Choroid plexus epithelial cell (primary cell): ENCODE data around the gene EBF4.
A peak's percentile ranks its signal among the peaks of the same experiment; 100 is the strongest.

Experiments used
- DNase-seq: peaks from one replicate; pipeline ENCODE4 v3.0.0-alpha.2; 2010; ENCODE audit warnings: low read depth
- H3K4me3 ChIP-seq: 2 replicates; pipeline ENCODE4 v1.5.1; 2011; ENCODE audit warnings: low read depth, mild to moderate bottlenecking, control low read depth, low read length, moderate library complexity
- CTCF ChIP-seq: conservative IDR thresholded peaks from 2 replicates; pipeline ENCODE4 v1.5.1; 2011; ENCODE audit warnings: low read depth, mild to moderate bottlenecking, control low read depth, inconsistent platforms, low read length, moderate library complexity

Gene EBF4

GRCh38 chr20:2654384-2654822 lies 38.2 kb upstream of the EBF4 start:
- H3K4me3 ChIP-seq = peak overlapping the region; percentile 98
- DNase-seq = no peak
- no peak for TF ChIP-seq CTCF

- no peak overlapping the region for H3K4me3 ChIP-seq
- TF ChIP-seq CTCF = no peak
- DNase-seq = no peak
Observed at GRCh38 chr20:2654831-2655230, 37.7 kb upstream of the EBF4 start.

DNA sequence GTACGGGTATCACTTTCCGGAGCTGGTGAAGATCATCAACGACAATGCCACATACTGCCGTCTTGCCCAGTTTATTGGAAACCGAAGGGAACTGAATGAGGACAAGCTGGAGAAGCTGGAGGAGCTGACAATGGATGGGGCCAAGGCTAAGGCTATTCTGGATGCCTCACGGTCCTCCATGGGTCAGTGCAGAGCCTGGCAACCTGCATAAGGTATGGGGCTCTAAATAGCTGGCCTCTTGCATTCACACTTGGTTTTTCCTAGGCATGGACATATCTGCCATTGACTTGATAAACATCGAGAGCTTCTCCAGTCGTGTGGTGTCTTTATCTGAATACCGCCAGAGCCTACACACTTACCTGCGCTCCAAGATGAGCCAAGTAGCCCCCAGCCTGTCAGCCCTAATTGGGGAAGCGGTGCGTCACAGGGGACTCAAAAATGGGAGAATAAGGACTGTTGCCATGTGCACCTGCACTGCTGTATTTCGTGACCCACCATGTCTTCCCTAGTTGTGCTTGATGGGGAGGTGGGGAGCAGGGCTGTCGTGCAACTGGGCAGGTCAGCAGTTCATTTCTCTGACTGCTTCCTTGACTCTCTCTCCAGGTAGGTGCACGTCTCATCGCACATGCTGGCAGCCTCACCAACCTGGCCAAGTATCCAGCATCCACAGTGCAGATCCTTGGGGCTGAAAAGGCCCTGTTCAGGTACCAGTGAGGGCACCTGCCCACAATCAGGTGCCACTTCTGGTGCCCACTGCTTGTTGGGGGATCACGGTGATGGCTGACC lies 37.1 kb upstream of the EBF4 start:
- no peak for DNase-seq
- TF ChIP-seq CTCF = no peak
- H3K4me3 ChIP-seq = no peak overlapping the region

DNA sequence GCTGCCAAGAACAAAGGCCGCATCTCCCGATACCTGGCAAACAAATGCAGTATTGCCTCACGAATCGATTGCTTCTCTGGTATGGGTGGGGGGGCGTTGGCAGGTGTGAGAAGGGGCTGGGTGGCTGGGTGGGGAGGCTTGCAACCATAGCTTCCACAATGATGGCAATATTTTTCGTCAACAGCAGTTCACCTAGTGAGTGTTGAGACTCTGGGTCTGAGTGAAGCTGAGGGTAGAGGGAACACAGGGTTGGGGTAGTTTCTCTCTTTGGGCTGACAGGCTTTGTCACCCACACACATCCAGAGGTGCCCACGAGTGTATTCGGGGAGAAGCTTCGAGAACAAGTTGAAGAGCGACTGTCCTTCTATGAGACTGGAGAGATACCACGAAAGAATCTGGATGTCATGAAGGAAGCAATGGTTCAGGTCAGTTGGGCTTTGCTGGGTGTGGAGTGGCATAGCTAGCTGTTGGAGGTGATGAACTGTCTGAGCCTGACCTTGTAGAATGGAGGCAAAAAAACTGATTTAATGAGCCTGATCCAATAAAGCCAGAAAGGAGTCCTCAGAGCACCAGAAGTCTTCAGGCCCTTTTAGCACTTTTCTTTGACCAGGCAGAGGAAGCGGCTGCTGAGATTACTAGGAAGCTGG lies 36.0 kb upstream of the EBF4 start:
- TF ChIP-seq CTCF = no peak
- H3K4me3 ChIP-seq = no peak overlapping the region
- DNase-seq = no peak

DNA sequence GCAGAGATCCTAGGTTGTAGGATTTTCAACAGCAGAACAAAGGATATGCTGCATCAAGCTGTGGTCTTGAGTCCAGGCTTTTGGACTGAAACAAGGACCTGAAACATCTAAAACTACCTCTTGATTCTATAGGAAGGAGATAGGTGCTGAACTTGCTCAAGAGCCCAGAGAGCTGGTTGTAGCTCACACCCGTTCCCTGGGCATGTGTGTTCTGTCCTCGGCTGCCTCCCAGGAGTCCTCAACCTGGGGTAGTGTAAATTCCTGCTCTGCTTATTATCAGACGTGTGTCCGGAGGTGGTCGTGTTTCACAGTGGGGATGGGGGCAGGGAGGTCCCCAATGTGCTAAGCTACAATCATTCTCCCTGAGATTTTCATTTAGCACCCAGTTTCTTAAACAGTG lies 35.3 kb upstream of the EBF4 start:
- H3K4me3 ChIP-seq = no peak overlapping the region
- DNase-seq = no peak
- no peak for TF ChIP-seq CTCF

DNA sequence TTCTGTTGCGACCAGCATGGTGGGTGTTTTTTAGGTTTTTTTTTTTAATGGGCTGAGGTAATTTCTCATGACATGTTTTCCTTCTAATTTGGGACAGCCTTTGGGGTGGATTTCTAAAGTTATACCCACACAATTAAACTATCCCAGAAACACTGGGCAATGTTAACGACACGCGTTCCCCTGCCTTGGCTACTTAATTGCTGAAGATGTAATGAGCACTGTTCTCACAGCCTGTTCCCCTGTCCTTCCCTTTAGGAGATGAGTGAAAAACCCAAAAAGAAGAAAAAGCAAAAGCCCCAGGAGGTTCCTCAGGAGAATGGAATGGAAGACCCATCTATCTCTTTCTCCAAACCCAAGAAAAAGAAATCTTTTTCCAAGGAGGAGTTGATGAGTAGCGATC lies 34.9 kb upstream of the EBF4 start:
- DNase-seq = no peak
- no peak for TF ChIP-seq CTCF
- no peak overlapping the region for H3K4me3 ChIP-seq
